ENCODE data around the gene VPS37C. TPM values are rescaled to one million over a fixed set of nuclear protein-coding genes. Genes with fewer than 3 reads are reported as not detected.

Gene VPS37C
- total RNA-seq, 1 experiment from 2014 or later, result 23.1 TPM

DNA sequence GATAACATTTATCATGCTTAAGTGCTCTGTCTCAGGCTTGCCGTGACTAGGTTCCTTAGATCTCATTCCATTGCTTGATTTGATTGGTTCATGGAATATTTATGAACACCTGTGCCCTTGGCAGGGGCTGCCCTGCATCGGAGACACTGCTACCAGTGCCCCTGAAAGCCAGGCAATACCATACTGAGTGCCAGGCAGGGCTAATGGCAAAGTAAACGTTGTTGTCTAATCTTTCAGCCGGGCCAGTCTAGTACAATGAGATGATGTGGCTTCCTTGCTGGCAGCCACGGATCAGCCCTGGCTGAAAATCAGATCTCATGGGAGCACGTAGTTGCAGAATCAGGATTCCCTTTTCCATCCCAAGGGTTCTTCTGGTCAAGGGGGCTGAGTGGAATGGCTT, 37.1 kb upstream of the VPS37C start:
- no TSS peak for BruUV-seq (replicated peaks)
- no peaks in the 10 kb centered on the region for H3K27me3 ChIP-seq (ENCODE audit: insufficient read depth, low read length)
- ChIA-PET RAD21 (ENCODE audit: low non-redundant PET in 1 of 2, low total read pairs in 2 of 2, uncharacterized antibody in 2 of 2, unreplicated experiment in 2 of 2) (no interaction called here), POLR2A (no interaction called here), CTCF (no interaction called here)
- no peaks in the 10 kb centered on the region for H3K4me1 ChIP-seq (ENCODE audit: control insufficient read depth in 1 of 2, insufficient read depth in 2 of 2, low read length in 2 of 2)
- intact Hi-C loops (cut with micrococcal nuclease), result no loop called here
- H3K27ac ChIP-seq (ENCODE audit: low read depth, low read length), result no peak overlapping the region
- H4K20me1 ChIP-seq (ENCODE audit: insufficient read depth), result no peaks in the 10 kb centered on the region
- no peak for DNase-seq (ENCODE audit: low read depth, low spot score)
- no peak overlapping the region for H3K4me2 ChIP-seq (ENCODE audit: low read length)
- ATAC-seq, result no peak
- no peaks in the 10 kb centered on the region for H3K9me2 ChIP-seq (ENCODE audit: insufficient read depth)
- no peak overlapping the region for H3K4me3 ChIP-seq (replicated peaks in 1 of 2; ENCODE audit: low read depth in 1 of 2, low read length in 2 of 2)
- no peaks in the 10 kb centered on the region for H3K79me2 ChIP-seq (ENCODE audit: insufficient read depth, low read length)
- no peaks in the 10 kb centered on the region for H3K9me3 ChIP-seq (ENCODE audit: control insufficient read depth in 1 of 2, insufficient read depth in 1 of 2, low read depth in 1 of 2, low read length in 2 of 2)
- TF ChIP-seq SRF (IDR thresholded peaks at IDR 0.05; ENCODE audit: low read depth) (no peak), TCF7L2 (IDR thresholded peaks at IDR 0.05; ENCODE audit: borderline replicate concordance, extremely low read depth, insufficient read depth, insufficient read length) (no peak), RAD21 (IDR thresholded peaks at IDR 0.05; ENCODE audit: low read depth) (no peak), POLR2AphosphoS5 (IDR thresholded peaks at IDR 0.05; ENCODE audit: low read depth, low read length) (no peak)
- H3K9ac ChIP-seq (ENCODE audit: low read length), result no peak overlapping the region
- no peaks in the 10 kb centered on the region for H3K36me3 ChIP-seq (ENCODE audit: control insufficient read depth in 1 of 2, insufficient read depth in 2 of 2, low read length in 2 of 2)
- no peak overlapping the region for H2AFZ ChIP-seq (ENCODE audit: low read depth, low read length, poor library complexity, severe bottlenecking)

DNA sequence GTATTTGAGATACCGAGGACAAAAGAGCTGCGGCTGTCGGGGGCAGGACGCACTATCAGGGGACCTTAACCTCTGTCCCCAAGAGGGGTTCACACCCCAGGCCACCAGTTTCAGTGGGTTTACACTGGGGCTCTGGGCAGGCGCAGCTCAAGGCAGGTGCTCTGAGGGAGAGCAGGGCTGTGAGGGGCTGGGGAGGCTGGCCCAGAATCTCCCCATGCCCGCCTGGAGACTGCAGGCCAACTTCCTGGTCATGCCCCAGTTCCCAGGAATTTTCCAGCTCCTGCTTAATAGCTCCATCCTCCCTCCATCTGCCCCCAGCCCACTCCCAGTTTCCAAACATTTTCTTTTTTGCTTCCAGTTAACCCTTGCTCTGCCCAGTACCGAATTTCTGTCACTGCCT, 34.5 kb upstream of the VPS37C start:
- BruUV-seq (replicated peaks), result no TSS peak
- TF ChIP-seq, protein P1, sequence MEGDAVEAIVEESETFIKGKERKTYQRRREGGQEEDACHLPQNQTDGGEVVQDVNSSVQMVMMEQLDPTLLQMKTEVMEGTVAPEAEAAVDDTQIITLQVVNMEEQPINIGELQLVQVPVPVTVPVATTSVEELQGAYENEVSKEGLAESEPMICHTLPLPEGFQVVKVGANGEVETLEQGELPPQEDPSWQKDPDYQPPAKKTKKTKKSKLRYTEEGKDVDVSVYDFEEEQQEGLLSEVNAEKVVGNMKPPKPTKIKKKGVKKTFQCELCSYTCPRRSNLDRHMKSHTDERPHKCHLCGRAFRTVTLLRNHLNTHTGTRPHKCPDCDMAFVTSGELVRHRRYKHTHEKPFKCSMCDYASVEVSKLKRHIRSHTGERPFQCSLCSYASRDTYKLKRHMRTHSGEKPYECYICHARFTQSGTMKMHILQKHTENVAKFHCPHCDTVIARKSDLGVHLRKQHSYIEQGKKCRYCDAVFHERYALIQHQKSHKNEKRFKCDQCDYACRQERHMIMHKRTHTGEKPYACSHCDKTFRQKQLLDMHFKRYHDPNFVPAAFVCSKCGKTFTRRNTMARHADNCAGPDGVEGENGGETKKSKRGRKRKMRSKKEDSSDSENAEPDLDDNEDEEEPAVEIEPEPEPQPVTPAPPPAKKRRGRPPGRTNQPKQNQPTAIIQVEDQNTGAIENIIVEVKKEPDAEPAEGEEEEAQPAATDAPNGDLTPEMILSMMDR (IDR thresholded peaks at IDR 0.05 in 2 of 3, conservative IDR thresholded peaks at IDR 0.05 in 1 of 3; ENCODE audit: borderline replicate concordance in 1 of 3, insufficient read depth in 1 of 3, low read depth in 2 of 3, low read length in 2 of 3), result no peak
- no peak for TF ChIP-seq ELF1 (IDR thresholded peaks at IDR 0.05; ENCODE audit: borderline replicate concordance, low read depth)
- no peak for TF ChIP-seq RAD21 (IDR thresholded peaks at IDR 0.05; ENCODE audit: low read depth)
- TF ChIP-seq POLR2A (IDR thresholded peaks at IDR 0.05; ENCODE audit: borderline replicate concordance, extremely low read depth, insufficient read depth, insufficient read length), result no peak
- TF ChIP-seq POLR2AphosphoS5 (IDR thresholded peaks at IDR 0.05; ENCODE audit: low read depth, low read length), result no peak
- no peak for TF ChIP-seq ZFX (IDR thresholded peaks at IDR 0.05)
- H3K4me3 ChIP-seq (replicated peaks in 1 of 2; ENCODE audit: low read depth in 1 of 2, low read length in 2 of 2), result no peak overlapping the region
- H3K27me3 ChIP-seq (ENCODE audit: insufficient read depth, low read length), result no peaks in the 10 kb centered on the region
- no peaks in the 10 kb centered on the region for H3K4me1 ChIP-seq (ENCODE audit: control insufficient read depth in 1 of 2, insufficient read depth in 2 of 2, low read length in 2 of 2)
- RAD21 ChIA-PET (ENCODE audit: low non-redundant PET in 1 of 2, low total read pairs in 2 of 2, uncharacterized antibody in 2 of 2, unreplicated experiment in 2 of 2), result no interaction called here
- no peaks in the 10 kb centered on the region for H3K79me2 ChIP-seq (ENCODE audit: insufficient read depth, low read length)
- H3K9ac ChIP-seq (ENCODE audit: low read length), result no peak overlapping the region
- H3K36me3 ChIP-seq (ENCODE audit: control insufficient read depth in 1 of 2, insufficient read depth in 2 of 2, low read length in 2 of 2), result no peaks in the 10 kb centered on the region
- H3K9me3 ChIP-seq (ENCODE audit: control insufficient read depth in 1 of 2, insufficient read depth in 1 of 2, low read depth in 1 of 2, low read length in 2 of 2), result no peaks in the 10 kb centered on the region
- no peaks in the 10 kb centered on the region for H3K9me2 ChIP-seq (ENCODE audit: insufficient read depth)
- intact Hi-C loops (cut with micrococcal nuclease), result no loop called here
- no peak overlapping the region for H3K27ac ChIP-seq (ENCODE audit: low read depth, low read length)
- CTCF ChIA-PET, result no interaction called here
- no peak for ATAC-seq
- no peak overlapping the region for H2AFZ ChIP-seq (ENCODE audit: low read depth, low read length, poor library complexity, severe bottlenecking)
- POLR2A ChIA-PET, result no interaction called here
- H3K4me2 ChIP-seq (ENCODE audit: low read length), result no peak overlapping the region
- no peak for DNase-seq (ENCODE audit: low read depth, low spot score)
- no peaks in the 10 kb centered on the region for H4K20me1 ChIP-seq (ENCODE audit: insufficient read depth)

Data from HCT116 (cell line).